ENCODE measurements around the gene VGLL1. TPM values are rescaled to one million over a fixed set of nuclear protein-coding genes. Genes with fewer than 3 reads are reported as not detected.

The VGLL1 gene
- total RNA-seq, 6 experiments from 2014 or later: not detected

DNA sequence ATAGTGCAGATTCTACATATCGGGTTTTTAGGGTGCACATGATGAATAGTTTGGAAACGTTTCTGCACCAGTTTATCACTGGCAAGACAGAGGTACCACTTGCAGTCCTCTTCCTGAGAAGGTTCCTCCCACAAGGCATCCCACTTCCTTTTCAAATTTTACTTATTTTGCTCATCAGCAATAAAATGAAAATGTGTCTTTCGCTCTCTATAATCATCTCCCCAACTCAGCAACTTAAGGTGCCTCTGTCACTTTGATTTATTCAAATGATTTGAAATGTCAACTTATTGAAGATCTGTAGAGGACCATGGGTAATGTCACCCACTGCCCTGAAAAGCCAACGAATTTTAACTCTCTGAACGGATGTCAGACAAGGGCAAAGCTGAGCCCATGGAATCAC lies 53.2 kb downstream of the VGLL1 start:
- intact Hi-C loops (cut with DNase I): no loop called here

DNA sequence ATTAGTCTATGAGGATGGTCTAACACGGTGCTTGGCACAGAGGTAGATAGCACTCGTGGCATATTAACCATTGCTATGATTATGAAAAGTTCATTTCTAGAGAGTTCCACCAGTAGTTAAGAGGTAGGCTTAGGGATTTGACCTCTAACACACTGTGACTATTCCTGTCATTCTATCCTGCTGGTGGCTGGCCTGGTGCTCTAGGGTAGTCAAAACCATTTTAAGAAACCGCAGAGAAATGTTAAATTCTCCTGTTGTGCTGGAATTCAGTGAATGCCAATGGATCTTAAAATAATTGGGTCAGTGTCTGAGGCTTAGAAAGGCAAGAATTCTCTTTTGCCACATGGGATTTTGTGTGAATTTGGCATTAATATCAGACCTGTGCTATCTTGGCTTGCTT lies 53.9 kb downstream of the VGLL1 start:
- no peak for ATAC-seq
- no peak for DNase-seq
- 19% methylated on average over 3 of the region's 3 CpGs for WGBS (ENCODE audit: insufficient coverage, low coverage, low lambda C conversion rate, missing lambda C conversion rate)
- no peaks in the 10 kb centered on the region for H3K4me1 ChIP-seq
- TF ChIP-seq, protein P1, sequence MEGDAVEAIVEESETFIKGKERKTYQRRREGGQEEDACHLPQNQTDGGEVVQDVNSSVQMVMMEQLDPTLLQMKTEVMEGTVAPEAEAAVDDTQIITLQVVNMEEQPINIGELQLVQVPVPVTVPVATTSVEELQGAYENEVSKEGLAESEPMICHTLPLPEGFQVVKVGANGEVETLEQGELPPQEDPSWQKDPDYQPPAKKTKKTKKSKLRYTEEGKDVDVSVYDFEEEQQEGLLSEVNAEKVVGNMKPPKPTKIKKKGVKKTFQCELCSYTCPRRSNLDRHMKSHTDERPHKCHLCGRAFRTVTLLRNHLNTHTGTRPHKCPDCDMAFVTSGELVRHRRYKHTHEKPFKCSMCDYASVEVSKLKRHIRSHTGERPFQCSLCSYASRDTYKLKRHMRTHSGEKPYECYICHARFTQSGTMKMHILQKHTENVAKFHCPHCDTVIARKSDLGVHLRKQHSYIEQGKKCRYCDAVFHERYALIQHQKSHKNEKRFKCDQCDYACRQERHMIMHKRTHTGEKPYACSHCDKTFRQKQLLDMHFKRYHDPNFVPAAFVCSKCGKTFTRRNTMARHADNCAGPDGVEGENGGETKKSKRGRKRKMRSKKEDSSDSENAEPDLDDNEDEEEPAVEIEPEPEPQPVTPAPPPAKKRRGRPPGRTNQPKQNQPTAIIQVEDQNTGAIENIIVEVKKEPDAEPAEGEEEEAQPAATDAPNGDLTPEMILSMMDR (IDR thresholded peaks at IDR 0.05): no peak
- no peak for TF ChIP-seq POLR2A (IDR thresholded peaks at IDR 0.05)
- H3K9me3 ChIP-seq: no peaks in the 10 kb centered on the region
- peaks cover 0 to 3% of the 10 kb centered on the region in 2 donors for H3K27me3 ChIP-seq
- no peaks in the 10 kb centered on the region for H3K36me3 ChIP-seq
- no peak overlapping the region for H3K27ac ChIP-seq
- H3K4me3 ChIP-seq: no peak overlapping the region
- intact Hi-C loops (cut with DNase I): no loop called here

More for the DNA sequence above, 53.2 kb downstream of the VGLL1 start:
- no peak overlapping the region for H3K4me3 ChIP-seq
- no peak for TF ChIP-seq POLR2A (IDR thresholded peaks at IDR 0.05)
- TF ChIP-seq, protein P1 (IDR thresholded peaks at IDR 0.05): no peak
- H3K27ac ChIP-seq: no peak overlapping the region
- H3K27me3 ChIP-seq: peaks cover 0 to 3% of the 10 kb centered on the region in 2 donors
- no peaks in the 10 kb centered on the region for H3K9me3 ChIP-seq
- no peaks in the 10 kb centered on the region for H3K4me1 ChIP-seq
- no peak for ATAC-seq
- no peak for DNase-seq
- 27% methylated on average over 5 of the region's 5 CpGs for WGBS (ENCODE audit: insufficient coverage, low coverage, low lambda C conversion rate, missing lambda C conversion rate)
- no peaks in the 10 kb centered on the region for H3K36me3 ChIP-seq

DNA sequence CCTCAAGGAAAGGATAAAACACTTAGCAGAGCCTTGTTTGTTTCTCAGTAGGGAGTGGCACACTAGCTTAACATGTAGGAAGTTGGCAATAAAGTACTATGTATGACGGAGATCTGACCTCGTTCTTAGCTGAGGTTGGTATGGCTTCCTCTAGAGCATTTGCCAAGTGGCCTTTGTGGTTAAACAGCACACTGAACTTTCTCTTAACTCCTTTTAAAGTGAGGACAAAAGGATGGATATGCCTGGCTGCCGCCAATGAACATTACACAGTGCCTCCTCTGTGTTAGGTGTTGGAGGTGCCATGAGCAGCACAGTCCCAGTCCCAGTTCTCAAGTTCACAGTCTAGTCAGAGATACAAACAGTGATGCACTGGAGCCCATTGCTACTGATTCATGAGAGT lies 54.4 kb downstream of the VGLL1 start:
- Histone ChIP-seq H3K36me3 (no peaks in the 10 kb centered on the region), H3K4me1 (no peaks in the 10 kb centered on the region), H3K4me3 (no peak overlapping the region), H3K9me3 (no peaks in the 10 kb centered on the region), H3K27me3 (peaks cover 0 to 3% of the 10 kb centered on the region in 2 donors), H3K27ac (no peak overlapping the region)
- 59% methylated on average over 3 of the region's 3 CpGs for WGBS (ENCODE audit: insufficient coverage, low coverage, low lambda C conversion rate, missing lambda C conversion rate)
- intact Hi-C loops (cut with DNase I): no loop called here
- no peak for TF ChIP-seq POLR2A (IDR thresholded peaks at IDR 0.05)
- TF ChIP-seq, protein P1 (IDR thresholded peaks at IDR 0.05): no peak
- no peak for DNase-seq
- ATAC-seq: no peak

- no peak for TF ChIP-seq POLR2A (IDR thresholded peaks at IDR 0.05)
- TF ChIP-seq, protein P1 (IDR thresholded peaks at IDR 0.05): no peak
- DNase-seq: no peak
- H3K4me3 ChIP-seq: no peak overlapping the region
- H3K27me3 ChIP-seq: no peaks in the 10 kb centered on the region
- ATAC-seq: no peak
- H3K27ac ChIP-seq: no peak overlapping the region
- no peaks in the 10 kb centered on the region for H3K4me1 ChIP-seq
- H3K9me3 ChIP-seq: no peaks in the 10 kb centered on the region
- 57% methylated on average over 3 of the region's 3 CpGs for WGBS (ENCODE audit: insufficient coverage, low coverage, low lambda C conversion rate, missing lambda C conversion rate)
- intact Hi-C loops (cut with DNase I): no loop called here
- H3K36me3 ChIP-seq: no peaks in the 10 kb centered on the region
Measured at GRCh38 chrX:136587532-136587931, 55.5 kb downstream of the VGLL1 start.

DNA sequence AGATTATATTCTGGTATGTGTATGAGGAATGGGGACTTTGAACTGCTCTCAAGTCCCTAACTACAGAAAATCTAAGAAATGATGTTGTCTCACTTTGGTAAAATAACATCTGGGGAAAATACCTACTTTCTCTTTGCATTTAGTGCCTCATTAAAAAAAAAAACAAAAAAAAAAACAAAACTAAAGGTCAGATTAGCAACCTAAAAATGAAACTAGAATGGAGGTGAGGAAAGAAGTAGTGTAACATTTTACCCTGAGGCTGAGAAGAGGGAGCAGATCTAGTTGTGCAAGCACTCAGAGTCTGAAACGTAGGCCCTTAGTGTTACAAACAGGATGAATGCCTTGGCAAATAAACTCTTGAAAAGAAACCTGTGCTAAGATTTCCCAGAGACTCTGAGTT lies 56.0 kb downstream of the VGLL1 start:
- Histone ChIP-seq H3K27ac (no peak overlapping the region), H3K4me1 (no peaks in the 10 kb centered on the region), H3K4me3 (no peak overlapping the region), H3K27me3 (no peaks in the 10 kb centered on the region), H3K9me3 (no peaks in the 10 kb centered on the region), H3K36me3 (no peaks in the 10 kb centered on the region)
- intact Hi-C loops (cut with DNase I): no loop called here
- DNase-seq (no peak), ATAC-seq (no peak)
- WGBS (ENCODE audit: insufficient coverage, low coverage, low lambda C conversion rate, missing lambda C conversion rate): 33% methylated on average over 1 of the region's 1 CpG
- TF ChIP-seq, protein P1 (IDR thresholded peaks at IDR 0.05): no peak
- no peak for TF ChIP-seq POLR2A (IDR thresholded peaks at IDR 0.05)
